GM18498 (cell line): Measurements from ENCODE around the gene UNK.

Experiments used
- ATAC-seq: cut with Tn5 transposase; IDR thresholded peaks from one replicate; pipeline ENCODE4 v1.9.1; 2021; ENCODE audit warnings: mild to moderate bottlenecking, moderate library complexity; ENCODE audit not compliant: unreplicated experiment

The UNK gene

GRCh38 chr17:75819116-75819515, 34.5 kb downstream of the UNK start:
- ATAC-seq = no peak

GRCh38 chr17:75819678-75820077, 35.1 kb downstream of the UNK start:
- no peak for ATAC-seq

GRCh38 chr17:75820094-75821080, 35.8 kb downstream of the UNK start:
- no peak for ATAC-seq

GRCh38 chr17:75821552-75821951, 36.9 kb downstream of the UNK start:
- ATAC-seq = no peak

- ATAC-seq = no peak
Observed at GRCh38 chr17:75822119-75822799, 37.7 kb downstream of the UNK start.

- ATAC-seq = no peak
Observed at GRCh38 chr17:75822800-75823166, 38.2 kb downstream of the UNK start.

- no peak for ATAC-seq
Observed at GRCh38 chr17:75823257-75824041, 38.8 kb downstream of the UNK start.

GRCh38 chr17:75824050-75824552, 39.5 kb downstream of the UNK start:
- ATAC-seq = no peak

- no peak for ATAC-seq
Observed at GRCh38 chr17:75824666-75825065, 40.1 kb downstream of the UNK start.

GRCh38 chr17:75825149-75825552, 40.5 kb downstream of the UNK start:
- no peak for ATAC-seq

GRCh38 chr17:75825748-75826370, 41.3 kb downstream of the UNK start:
- no peak for ATAC-seq

- ATAC-seq = no peak
Observed at GRCh38 chr17:75826561-75827307, 42.1 kb downstream of the UNK start.

GRCh38 chr17:75827308-75828075, 42.9 kb downstream of the UNK start:
- no peak for ATAC-seq

GRCh38 chr17:75828076-75828400, 43.4 kb downstream of the UNK start:
- no peak for ATAC-seq

- no peak for ATAC-seq
Observed at GRCh38 chr17:75828741-75829140, 44.1 kb downstream of the UNK start.

GRCh38 chr17:75829747-75830146, 45.1 kb downstream of the UNK start:
- ATAC-seq = no peak

GRCh38 chr17:75830164-75831031, 45.8 kb downstream of the UNK start:
- no peak for ATAC-seq

GRCh38 chr17:75831032-75831571, 46.5 kb downstream of the UNK start:
- ATAC-seq = no peak
